HepG2 (cell line): ENCODE data around the gene FAM24A. TPM values are rescaled to one million over a fixed set of nuclear protein-coding genes. Genes with fewer than 3 reads are reported as not detected.

Experiments used
- EEA1 ChIP-seq: sonication (generic); formaldehyde crosslinking; IDR thresholded peaks from 2 replicates; pipeline ENCODE4 v1.5.1; 2020; ENCODE audit warnings: mild to moderate bottlenecking, missing genetic modification reagents, borderline replicate concordance
- IRF9 ChIP-seq: sonication (generic); formaldehyde crosslinking; IDR thresholded peaks from 2 replicates; pipeline ENCODE4 v1.8.0; 2022; ENCODE audit warnings: missing genetic modification reagents, mild to moderate bottlenecking, borderline replicate concordance
- KDM5A ChIP-seq: fragments of 200-600 bp; sonication (generic); IDR thresholded peaks from 2 replicates; pipeline ENCODE4 v1.7.0; 2018; ENCODE audit warnings: antibody characterized with exemption, mild to moderate bottlenecking, low read length, borderline replicate concordance
- MAFG ChIP-seq: sonication (generic); formaldehyde crosslinking; IDR thresholded peaks from 2 replicates; pipeline ENCODE4 v1.5.1; 2020; ENCODE audit warnings: mild to moderate bottlenecking, missing genetic modification reagents
- MEIS2 ChIP-seq: sonication (generic); formaldehyde crosslinking; IDR thresholded peaks from 2 replicates; pipeline ENCODE4 v1.9.0; 2021; ENCODE audit warnings: mild to moderate bottlenecking, missing genetic modification reagents
- MXD4 ChIP-seq: IDR thresholded peaks from 2 replicates; pipeline ENCODE4 v1.6.1; 2016; ENCODE audit warnings: mild to moderate bottlenecking, missing biosample characterization, missing genetic modification reagents
- NAIF1 ChIP-seq: sonication (generic); formaldehyde crosslinking; IDR thresholded peaks from 2 replicates; pipeline ENCODE4 v1.5.0; 2020; ENCODE audit warnings: mild to moderate bottlenecking, missing genetic modification reagents, borderline replicate concordance
- SOX6 ChIP-seq, 2 experiments: fragments of 450-650 bp in 1 of 2; sonication (generic) in 1 of 2; formaldehyde crosslinking in 1 of 2; IDR thresholded peaks; 2 replicates each; pipeline versions ENCODE4 v1.4.0 to v1.6.1; 2017 to 2020; ENCODE audit warnings: antibody characterized with exemption in 1 of 2, mild to moderate bottlenecking in 1 of 2, missing genetic modification reagents in 1 of 2
- SP1 ChIP-seq, 2 experiments: fragments of 450-650 bp in 1 of 2; sonication (generic) in 1 of 2; formaldehyde crosslinking in 1 of 2; IDR thresholded peaks; 2 replicates each; pipeline versions ENCODE4 v1.4.0 to v1.6.1; 2016 to 2020; ENCODE audit warnings: missing genetic modification reagents in 1 of 2
- SP4 ChIP-seq: sonication (generic); formaldehyde crosslinking; IDR thresholded peaks from 2 replicates; pipeline ENCODE4 v1.8.1; 2023; ENCODE audit warnings: mild to moderate bottlenecking, missing genetic modification reagents
- SP5 ChIP-seq: IDR thresholded peaks from 2 replicates; pipeline ENCODE4 v1.6.1; 2016; ENCODE audit warnings: low read depth, borderline replicate concordance
- SRSF4 ChIP-seq: fragments of 200-400 bp; formaldehyde crosslinking; IDR thresholded peaks from one replicate; pipeline ENCODE4 v1.6.1; 2018; ENCODE audit warnings: mild to moderate bottlenecking, low read depth, low read length, moderate library complexity; ENCODE audit not compliant: poor library complexity, severe bottlenecking
- U2AF2 ChIP-seq: fragments of 200-400 bp; formaldehyde crosslinking; IDR thresholded peaks from 2 replicates; pipeline ENCODE4 v1.6.1; 2017; ENCODE audit warnings: low read depth, mild to moderate bottlenecking, low read length
- ZBTB10 ChIP-seq: sonication (generic); formaldehyde crosslinking; IDR thresholded peaks from 2 replicates; pipeline ENCODE4 v1.4.0; 2020; ENCODE audit warnings: missing genetic modification reagents, borderline replicate concordance
- ZNF292 ChIP-seq: sonication (generic); formaldehyde crosslinking; IDR thresholded peaks from 2 replicates; pipeline ENCODE4 v1.8.1; 2022; ENCODE audit warnings: mild to moderate bottlenecking, low read depth, missing genetic modification reagents, borderline replicate concordance
- ZNF337 ChIP-seq: sonication (generic); formaldehyde crosslinking; IDR thresholded peaks from 2 replicates; pipeline ENCODE4 v1.5.1; 2020; ENCODE audit warnings: missing genetic modification reagents, low read depth, mild to moderate bottlenecking, borderline replicate concordance
- ZNF446 ChIP-seq: sonication (generic); formaldehyde crosslinking; IDR thresholded peaks from 2 replicates; pipeline ENCODE4 v1.5.0; 2020; ENCODE audit warnings: mild to moderate bottlenecking, missing genetic modification reagents
- ZNF768 ChIP-seq: sonication (generic); formaldehyde crosslinking; IDR thresholded peaks from 2 replicates; pipeline ENCODE4 v1.4.0; 2020; ENCODE audit warnings: missing genetic modification reagents
- ZNF782 ChIP-seq: sonication (generic); formaldehyde crosslinking; IDR thresholded peaks from 2 replicates; pipeline ENCODE4 v1.4.0; 2020; ENCODE audit warnings: missing genetic modification reagents, mild to moderate bottlenecking, borderline replicate concordance
- polyA plus RNA-seq, 8 experiments: library from polyadenylated mRNA; depleted of rRNA in 3 of 8; stranded (reverse) in 7 of 8; unstranded in 1 of 8; fragments of >200 nt; fragmentation: Illumina TruSeq in 4 of 8; extraction: Trizol in 4 of 8; gene quantifications; 2 replicates each; pipeline versions ENCODE4 v1.2.1 to v1.2.3, GENCODE V29; 2011 to 2016; ENCODE audit warnings: low read depth in 4 of 8, missing spikeins in 1 of 8, mixed read lengths in 1 of 8; ENCODE audit not compliant: insufficient read depth in 1 of 8
- total RNA-seq, 5 experiments: library from RNA; depleted of rRNA; stranded (reverse); fragments of >200 nt; fragmentation: Illumina TruSeq; extraction: Trizol; gene quantifications; 2 replicates each; pipeline ENCODE4 v1.2.3, GENCODE V29; 2016; ENCODE audit warnings: low read depth in 1 of 5
- TF ChIP-seq, protein P1 (sequence below): fragments of 450-650 bp; IDR thresholded peaks from 2 replicates; pipeline ENCODE4 v1.6.1; 2016

Gene FAM24A
- total and polyA plus RNA-seq, 2 of the 13 experiments (the other 11 are each of a cell fraction or from before 2014, with no cell fraction given) = not detected

- TF ChIP-seq IRF9 (CRISPR knock-in tag) (no peak), ZNF782 (CRISPR knock-in tag) (no peak), SP1 (IDR thresholded peaks at IDR 0.05) (no peak), SP1 (CRISPR knock-in tag; IDR thresholded peaks at IDR 0.05) (no peak), NAIF1 (CRISPR knock-in tag) (0 out of 2 replicates have a peak, but pooled peaks have one; percentile 16), ZNF768 (0 out of 2 replicates have a peak, but pooled peaks have one; percentile 6), SP5 (CRISPR knock-in tag) (no peak), MXD4 (CRISPR knock-in tag) (no peak), SP4 (0 out of 2 replicates have a peak, but pooled peaks have one; percentile 4), U2AF2 (no peak), ZNF337 (CRISPR knock-in tag) (no peak), MEIS2 (CRISPR knock-in tag) (no peak), KDM5A (no peak), SOX6 (IDR thresholded peaks at IDR 0.05) (no peak), SOX6 (CRISPR knock-in tag; IDR thresholded peaks at IDR 0.05) (no peak), ZNF292 (CRISPR knock-in tag) (peak; percentile 80; the same call in 1 of the 2 replicates), EEA1 (no peak), ZBTB10 (no peak), MAFG (CRISPR knock-in tag) (no peak), ZNF446 (CRISPR knock-in tag) (no peak), SRSF4 (no peak)
- TF ChIP-seq, protein P1, sequence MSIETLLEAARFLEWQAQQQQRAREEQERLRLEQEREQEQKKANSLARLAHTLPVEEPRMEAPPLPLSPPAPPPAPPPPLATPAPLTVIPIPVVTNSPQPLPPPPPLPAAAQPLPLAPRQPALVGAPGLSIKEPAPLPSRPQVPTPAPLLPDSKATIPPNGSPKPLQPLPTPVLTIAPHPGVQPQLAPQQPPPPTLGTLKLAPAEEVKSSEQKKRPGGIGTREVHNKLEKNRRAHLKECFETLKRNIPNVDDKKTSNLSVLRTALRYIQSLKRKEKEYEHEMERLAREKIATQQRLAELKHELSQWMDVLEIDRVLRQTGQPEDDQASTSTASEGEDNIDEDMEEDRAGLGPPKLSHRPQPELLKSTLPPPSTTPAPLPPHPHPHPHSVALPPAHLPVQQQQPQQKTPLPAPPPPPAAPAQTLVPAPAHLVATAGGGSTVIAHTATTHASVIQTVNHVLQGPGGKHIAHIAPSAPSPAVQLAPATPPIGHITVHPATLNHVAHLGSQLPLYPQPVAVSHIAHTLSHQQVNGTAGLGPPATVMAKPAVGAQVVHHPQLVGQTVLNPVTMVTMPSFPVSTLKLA = no peak
Observed at GRCh38 chr10:122879339-122880273, 30.8 kb upstream of the FAM24A start, which contains the start of gene FAM24B (continued).
